ENCODE results near the gene NPM1. TPM values are rescaled to one million over a fixed set of nuclear protein-coding genes. Genes with fewer than 3 reads are reported as not detected.
"Not testable (repeated sequence)": the region's sequence is repeated elsewhere in the genome, so short reads cannot be mapped to it uniquely, and the experiment has no call there.

NPM1 gene
- total RNA-seq, 2 donors from 2014 or later: 407 to 440 TPM

DNA sequence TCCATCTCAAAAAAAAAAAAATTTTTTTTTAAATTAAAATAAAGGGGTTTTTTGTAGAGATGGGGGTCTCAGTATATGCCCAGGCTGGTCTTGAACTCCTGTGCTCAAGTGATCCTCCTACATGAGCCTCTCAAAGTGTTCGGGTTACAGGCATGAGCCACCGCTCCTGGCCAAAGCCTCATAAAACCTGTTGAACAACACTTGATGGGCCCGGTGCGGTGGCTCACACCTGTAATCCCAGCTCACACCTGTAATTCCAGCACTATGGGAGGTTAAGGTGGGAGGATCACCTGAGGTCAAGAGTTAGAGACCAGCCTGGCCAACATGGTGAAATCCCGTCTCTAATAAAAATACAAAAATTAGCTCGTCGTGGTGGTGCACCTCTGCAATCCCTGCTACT is 7.7 kb upstream of the NPM1 start:
- DNase-seq (no peak), ATAC-seq (no peak)
- intact Hi-C loops (cut with DNase I, micrococcal nuclease): no loop called here

DNA sequence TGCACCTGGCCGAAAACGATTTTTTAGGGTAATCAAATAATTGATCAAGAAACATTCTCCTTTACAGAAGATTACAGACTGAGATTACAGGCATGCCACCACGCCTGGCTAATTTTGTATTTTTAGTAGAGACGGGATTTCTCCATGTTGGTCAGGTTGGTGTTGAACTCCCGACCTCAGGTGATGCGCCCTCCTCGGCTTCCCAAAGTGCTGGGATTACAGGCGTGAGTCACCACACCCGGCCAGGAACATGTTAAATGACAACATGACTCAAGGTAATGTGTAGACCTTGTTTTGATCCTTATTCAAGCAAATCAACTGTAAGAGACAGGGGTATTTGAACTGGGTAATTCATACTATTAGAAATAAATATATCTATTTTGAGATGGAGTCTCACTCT is 3.2 kb upstream of the NPM1 start:
- DNase-seq; ATAC-seq; intact Hi-C loops (cut with DNase I, micrococcal nuclease): not testable (repeated sequence)

- intact Hi-C loops (cut with DNase I, micrococcal nuclease); DNase-seq; ATAC-seq: not testable (repeated sequence)
Observed at GRCh38 chr5:171384999-171385398, 2.6 kb upstream of the NPM1 start.

- intact Hi-C loops (cut with DNase I, micrococcal nuclease): no loop called here
- DNase-seq: peak in 1 of 2 donors; percentile 18
Observed at GRCh38 chr5:171386006-171386671, 1.5 kb upstream of the NPM1 start.

GRCh38 chr5:171386861-171387344 is 746 bp upstream of the NPM1 start:
- intact Hi-C loops (cut with DNase I, micrococcal nuclease): no loop called here
- peak in 1 of 2 donors; percentile 25 for DNase-seq
- no peak for ATAC-seq

More at GRCh38 chr5:171386006-171386671, 1.5 kb upstream of the NPM1 start:
- ATAC-seq: no peak

DNA sequence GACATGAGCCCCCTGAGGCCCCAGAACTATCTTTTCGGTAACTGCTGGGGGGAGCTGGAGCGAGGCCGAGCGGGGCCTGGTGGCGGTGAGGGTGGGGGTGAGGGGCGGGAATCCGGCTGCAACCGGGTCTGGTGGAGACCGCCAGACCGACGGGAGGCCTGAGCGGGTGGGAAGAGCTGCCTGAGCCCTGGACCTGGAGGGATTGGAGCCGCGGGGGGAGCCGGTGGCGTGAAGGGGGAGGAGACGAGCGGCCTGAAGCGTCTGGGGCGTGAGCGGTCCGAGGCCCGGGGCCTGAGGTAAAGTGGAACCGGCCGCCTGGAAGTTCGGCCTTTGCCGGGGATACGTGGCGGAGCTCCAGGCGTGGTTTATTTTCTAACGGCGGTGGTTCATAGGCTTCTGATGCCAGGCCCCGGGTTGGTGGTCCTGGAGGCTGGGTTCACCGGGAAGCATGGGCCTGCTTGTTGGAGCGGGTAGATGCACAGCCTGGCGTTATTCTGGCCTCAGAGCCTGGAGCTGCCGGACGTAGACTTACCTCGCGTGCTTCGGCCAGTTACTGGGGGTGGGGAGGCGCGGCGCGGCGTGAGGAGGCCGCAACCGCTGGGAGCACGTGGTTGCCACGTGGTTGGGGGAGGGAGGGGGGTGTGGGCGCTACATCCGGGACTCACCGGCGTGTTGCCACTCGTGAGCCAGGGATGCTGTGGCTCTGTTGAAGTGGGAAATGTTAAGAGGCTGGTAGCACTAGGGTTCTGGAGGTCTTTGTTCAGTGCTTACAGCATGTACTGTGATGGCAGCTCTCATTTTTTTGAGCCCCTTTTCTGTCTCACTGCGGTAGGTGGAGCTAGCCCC is 544 bp downstream of the NPM1 start:
- intact Hi-C loops (cut with DNase I, micrococcal nuclease): no loop called here
- ATAC-seq: peak; percentile 62
- DNase-seq: peak; percentile 82 to 84

DNA sequence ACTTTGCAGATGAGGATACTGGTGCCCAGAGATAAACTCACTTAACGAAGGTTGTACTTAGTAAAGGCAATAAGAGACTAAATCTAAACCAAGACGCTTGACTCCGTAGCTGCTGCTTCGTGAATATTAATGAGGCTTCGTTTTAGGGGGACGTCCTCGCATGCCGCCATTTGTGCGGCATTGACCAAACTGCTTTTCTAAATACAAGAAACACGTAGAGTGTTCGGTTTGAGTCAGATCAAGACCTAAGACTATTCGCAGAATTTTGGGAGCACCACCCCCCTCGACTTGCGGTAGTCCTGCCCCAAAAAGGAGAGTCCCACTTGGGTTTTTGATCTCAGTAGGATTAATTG is 1.1 kb downstream of the NPM1 start:
- intact Hi-C loops (cut with DNase I, micrococcal nuclease): no loop called here
- DNase-seq: no peak
- no peak for ATAC-seq

DNA sequence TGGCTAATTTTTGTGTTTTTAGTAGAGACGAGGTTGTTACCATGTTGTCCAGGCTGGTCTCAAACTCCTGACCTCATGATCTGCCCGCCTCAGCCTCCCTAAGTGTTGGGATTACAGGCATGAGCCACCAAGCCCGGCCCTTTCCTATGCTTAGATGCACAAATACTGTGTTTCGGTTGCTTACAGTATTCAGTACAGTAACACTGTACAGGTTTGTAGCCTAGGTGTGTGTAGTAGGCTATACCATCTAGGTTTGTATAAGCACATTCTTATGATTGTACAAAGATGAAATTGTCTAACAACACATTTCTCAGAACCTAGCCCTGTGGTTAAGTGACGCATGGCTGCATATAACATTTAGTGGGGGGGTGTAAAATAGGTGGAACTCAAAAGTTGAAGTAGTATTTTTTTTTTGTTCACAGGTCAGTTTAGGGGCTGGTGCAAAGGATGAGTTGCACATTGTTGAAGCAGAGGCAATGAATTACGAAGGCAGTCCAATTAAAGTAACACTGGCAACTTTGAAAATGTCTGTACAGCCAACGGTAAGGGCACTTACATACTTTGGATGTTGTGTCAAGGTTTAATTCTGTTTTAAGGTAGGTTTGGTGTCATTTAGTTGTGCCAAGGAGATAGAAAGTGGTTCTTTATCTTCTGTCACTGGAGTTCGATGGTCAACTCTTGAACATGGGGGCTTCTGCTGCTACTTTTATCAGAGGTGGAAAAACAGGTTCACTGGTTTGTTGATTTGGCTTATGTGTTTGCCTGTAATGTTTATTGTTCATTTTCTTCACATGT is 3.4 kb downstream of the NPM1 start:
- DNase-seq: no peak
- no peak for ATAC-seq
- intact Hi-C loops (cut with DNase I, micrococcal nuclease): no loop called here

DNA sequence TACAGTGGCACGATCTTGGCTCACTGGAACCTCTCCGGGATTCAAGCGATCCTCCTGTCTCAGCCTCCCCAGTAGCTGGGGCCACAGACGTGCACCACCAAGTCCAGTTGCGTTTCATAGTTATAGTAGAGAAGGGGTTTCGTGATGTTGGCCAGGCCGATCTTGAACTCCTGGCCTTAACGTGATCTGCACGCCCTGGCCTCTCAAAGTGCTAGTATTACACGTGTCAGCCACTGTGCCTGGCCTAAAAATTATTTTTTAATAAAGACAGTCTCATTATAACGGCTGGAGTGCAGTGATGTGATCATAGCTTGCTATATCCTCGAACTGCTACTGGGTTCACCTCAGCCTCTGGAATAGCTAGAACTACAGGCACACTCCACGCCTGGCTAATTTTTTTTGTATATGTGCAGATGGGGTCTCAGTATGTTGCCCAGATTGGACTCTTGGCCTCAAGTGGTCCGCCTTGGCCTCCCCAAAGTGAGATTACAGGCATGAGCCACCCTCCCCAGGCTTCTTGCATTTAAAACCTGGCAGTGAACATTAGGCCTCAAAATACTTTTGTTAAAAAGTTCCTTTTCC is 4.4 kb downstream of the NPM1 start:
- intact Hi-C loops (cut with DNase I, micrococcal nuclease): no loop called here
- DNase-seq (no peak), ATAC-seq (no peak)

- no peak for ATAC-seq
- no peak for DNase-seq
- intact Hi-C loops (cut with DNase I, micrococcal nuclease): no loop called here
Observed at GRCh38 chr5:171392585-171393159, 5.0 kb downstream of the NPM1 start.

GRCh38 chr5:171395042-171395441 is 7.4 kb downstream of the NPM1 start:
- DNase-seq (no peak), ATAC-seq (no peak)
- intact Hi-C loops (cut with DNase I, micrococcal nuclease): no loop called here

DNA sequence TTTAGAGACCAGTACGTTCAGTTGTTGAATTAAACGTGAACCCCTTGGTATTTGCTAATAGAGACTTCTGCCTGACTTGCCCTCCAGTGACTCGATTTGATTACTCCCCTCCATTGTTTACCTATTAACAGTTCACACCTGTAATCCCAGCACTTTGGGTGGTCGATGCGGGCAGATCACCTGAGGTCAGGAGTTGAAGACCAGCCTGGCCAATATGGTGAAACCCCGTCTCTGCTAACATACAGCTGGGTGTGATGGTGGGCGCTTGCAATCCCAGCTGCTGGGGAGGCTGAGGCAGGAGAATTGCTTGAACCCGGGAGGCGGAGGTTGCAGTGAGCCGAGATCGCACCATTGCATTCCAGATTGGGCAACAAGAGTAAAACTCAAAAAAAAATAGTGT is 8.9 kb downstream of the NPM1 start:
- DNase-seq; intact Hi-C loops (cut with DNase I, micrococcal nuclease); ATAC-seq: not testable (repeated sequence)

DNA sequence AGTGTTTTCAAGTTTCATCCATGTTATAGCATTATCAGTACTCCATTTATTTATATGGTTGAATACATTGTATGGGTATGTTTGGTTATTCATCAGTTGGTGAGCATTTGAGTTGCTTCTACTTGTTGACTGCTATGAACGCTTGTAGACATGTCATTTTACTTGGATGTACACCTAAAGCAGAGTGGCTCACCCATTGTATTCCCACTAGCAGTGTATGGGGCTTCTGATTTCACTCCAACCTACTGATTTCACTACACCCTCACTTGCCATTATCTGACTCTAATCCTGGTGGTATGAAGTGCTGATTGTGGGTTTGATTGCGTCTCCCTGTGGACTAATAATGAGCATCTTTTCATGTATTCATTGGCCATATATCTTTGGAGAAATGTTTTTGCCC is 9.5 kb downstream of the NPM1 start:
- intact Hi-C loops (cut with DNase I, micrococcal nuclease): no loop called here
- DNase-seq (no peak), ATAC-seq (no peak)

DNA sequence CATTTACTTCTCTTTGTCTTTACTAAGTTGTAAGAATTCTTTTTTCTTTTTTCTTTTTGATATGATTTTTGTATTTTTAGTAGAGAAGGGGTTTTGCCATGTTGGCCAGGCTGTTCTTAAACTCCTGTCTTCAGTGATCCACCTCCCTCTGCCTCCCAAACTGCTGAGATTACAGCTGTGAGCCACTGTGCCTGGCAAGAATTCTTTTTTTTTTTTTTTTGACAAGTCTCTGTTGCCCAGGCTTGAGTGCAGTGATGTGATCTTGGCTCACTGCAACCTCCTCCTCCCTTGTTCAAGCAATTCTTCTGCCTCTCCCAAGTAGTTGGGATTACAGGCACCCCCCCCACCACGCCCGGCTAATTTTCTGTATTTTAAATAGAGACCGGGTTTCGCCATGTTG is 9.9 kb downstream of the NPM1 start:
- ATAC-seq (no peak), DNase-seq (no peak)
- intact Hi-C loops (cut with DNase I, micrococcal nuclease): no loop called here

DNA sequence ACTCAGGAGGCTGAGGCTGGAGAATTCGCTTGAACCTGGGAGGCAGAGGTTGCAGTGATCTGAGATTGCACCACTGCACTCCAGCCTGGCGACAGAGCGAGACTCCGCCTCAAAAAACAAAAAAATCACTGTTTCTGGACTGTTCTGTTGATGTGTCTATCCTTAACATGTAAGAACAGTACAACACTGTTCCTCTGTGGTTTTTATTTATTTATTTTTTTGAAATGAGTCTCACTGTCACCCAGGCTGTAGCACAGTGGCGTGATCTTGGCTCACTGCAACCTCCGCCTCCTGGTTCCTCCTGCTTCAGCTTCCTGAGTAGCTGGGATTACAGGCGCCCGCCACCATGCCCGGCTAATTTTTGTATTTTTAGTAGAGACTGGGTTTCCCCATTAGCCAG is 11.0 kb downstream of the NPM1 start:
- DNase-seq; ATAC-seq; intact Hi-C loops (cut with DNase I, micrococcal nuclease): not testable (repeated sequence)

DNA sequence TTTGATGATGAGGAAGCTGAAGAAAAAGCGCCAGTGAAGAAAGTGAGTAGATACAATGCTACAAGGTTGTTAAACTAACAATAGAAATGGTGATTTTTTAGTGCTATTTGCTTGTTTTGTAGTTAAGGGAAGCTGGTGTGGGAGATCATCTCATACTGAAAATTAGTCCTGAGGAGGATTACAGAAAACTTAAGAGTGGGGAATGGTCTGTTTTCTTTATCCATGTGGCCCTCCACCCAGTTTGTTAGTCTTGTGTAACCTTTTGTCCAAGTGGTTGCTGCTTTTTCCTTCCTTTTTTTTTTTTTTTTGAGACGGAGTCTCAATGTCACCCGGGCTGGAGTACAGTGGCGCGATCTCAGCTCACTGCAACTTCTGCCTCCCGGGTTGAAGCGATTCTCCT is 12.5 kb downstream of the NPM1 start:
- no peak for ATAC-seq
- intact Hi-C loops (cut with DNase I, micrococcal nuclease): no loop called here
- no peak for DNase-seq

DNA sequence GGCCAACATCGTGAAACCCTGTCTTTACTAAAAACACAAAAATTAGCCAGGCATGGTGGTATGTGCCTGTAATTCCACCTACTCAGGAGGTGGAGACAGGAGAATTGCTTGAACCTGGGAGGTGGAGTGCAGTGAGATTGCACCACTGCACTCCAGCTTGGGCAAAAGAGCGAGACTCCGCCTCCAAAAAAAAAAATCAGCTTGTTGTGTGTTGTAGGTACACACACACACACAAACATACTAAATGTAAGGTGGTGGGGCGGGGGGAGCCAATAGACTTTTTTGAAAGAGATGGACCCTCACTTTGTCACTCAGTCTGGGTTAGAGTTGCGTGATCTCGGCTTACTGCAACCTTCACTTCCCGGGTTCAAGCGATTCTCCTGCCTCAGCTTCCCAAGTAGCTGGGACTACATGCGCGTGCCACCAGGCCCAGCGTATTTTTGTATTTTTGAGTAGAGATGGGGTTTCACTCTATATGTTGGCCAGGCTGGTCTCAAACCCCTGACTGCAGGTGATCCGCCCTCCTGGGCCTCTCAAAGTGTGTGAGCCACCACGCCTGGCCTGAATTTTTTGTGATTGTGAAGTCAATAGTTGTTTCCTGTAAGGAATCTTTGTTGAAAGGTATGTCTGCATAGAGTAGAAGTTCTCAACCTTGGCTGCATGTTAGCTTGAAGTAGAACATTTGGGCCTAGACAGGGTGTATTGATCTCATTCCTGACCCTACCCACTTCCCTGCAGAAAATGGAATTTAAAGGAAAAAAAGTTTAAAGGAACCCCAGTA is 13.7 kb downstream of the NPM1 start:
- intact Hi-C loops (cut with DNase I, micrococcal nuclease): no loop called here
- ATAC-seq (no peak), DNase-seq (no peak)

DNA sequence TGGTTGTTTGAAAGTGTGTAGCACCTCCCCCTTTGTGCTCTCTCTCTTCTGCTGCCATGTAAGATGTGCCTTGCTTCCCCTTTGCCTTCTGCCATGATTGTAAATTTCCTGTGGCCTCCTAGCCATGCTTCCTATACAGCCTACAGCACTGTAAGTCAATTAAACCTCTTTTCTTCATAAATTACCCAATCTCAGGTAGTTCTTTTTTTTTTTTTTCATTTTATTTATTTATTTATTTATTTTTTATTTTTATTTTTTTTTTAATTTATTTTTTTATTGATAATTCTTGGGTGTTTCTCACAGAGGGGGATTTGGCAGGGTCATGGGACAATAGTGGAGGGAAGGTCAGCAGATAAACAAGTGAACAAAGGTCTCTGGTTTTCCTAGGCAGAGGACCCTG is 15.1 kb downstream of the NPM1 start:
- DNase-seq; ATAC-seq; intact Hi-C loops (cut with DNase I, micrococcal nuclease): not testable (repeated sequence)
